HG02870 (cell line): Measurements from ENCODE around the gene WWOX.
"Not testable (repeated sequence)": the region's sequence is repeated elsewhere in the genome, so short reads cannot be mapped to it uniquely, and the experiment has no call there.

Experiments used
- ATAC-seq: cut with Tn5 transposase; IDR thresholded peaks from one replicate; pipeline ENCODE4 v1.9.1; 2021; ENCODE audit warnings: mild to moderate bottlenecking, moderate library complexity; ENCODE audit not compliant: unreplicated experiment

WWOX gene

DNA sequence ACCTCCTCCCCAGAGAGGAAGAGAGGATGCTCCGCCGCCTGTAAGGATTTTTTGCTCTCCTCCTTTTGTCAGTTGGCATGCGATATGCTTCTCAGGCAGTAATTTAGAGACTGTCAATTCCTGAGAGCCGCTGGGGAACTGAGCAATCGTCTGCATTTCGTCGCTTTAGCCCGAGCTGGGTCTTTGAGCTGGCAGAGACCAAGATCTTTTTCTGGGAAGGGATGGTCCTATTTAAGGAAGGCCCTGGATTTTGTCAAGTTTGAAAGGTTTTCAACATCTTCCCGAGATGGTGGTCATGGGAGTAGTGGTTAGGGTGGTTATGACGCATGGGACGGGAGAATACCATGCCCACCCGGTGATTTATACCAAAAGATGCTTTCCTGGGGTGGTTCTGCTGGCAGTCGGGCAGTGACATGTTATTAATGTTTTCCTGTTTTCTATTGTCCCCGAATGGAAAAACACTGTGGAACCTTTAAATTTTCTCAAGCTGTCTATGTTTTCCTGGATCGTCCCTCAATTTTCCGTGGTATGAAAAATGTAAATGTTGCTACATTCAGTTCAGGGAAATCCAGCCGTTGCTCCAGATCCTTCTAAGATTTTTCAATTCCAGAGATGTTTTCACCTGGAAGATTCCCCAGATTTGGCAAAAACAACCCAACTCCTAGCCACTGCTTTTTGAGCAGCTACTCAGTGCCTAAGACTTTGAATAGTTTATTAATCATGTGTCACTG, 914.6 kb downstream of the WWOX start:
- no peak for ATAC-seq

DNA sequence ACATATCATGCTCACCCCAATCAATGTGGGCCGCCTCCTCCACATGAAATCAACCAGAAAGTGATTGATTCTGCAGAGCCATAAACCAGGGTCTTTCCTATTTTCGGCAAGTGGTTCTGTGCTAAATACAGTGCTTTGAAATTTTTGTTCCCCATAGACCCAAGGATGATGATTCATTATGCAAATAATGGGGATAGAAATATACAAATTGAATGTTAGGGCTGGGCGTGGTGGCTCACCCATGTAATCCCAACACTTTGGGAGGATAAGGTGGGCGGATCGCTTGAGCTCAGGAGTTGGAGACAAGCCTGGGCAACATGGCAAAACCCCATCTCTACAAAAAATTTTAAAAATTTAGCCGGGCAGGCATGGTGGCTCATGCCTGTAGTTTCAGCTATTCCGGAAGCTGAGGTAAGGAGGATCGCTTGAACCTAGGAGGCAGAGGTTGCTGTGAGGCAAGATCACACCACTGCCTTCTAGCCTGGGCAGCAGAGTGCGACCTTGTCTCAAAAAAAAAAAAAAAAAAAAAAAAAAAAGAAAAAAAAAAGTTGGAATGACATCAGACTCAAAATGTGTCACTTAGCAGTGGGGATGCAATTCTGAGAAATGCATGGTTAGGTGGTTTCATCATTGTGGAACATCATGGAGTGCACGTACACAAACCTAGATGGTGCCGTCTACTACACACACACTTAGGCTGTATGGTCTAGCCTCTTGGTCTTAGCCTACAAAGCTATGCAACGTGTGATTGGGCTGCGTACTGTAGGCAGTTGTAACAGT, 919.4 kb downstream of the WWOX start:
- ATAC-seq = no peak

DNA sequence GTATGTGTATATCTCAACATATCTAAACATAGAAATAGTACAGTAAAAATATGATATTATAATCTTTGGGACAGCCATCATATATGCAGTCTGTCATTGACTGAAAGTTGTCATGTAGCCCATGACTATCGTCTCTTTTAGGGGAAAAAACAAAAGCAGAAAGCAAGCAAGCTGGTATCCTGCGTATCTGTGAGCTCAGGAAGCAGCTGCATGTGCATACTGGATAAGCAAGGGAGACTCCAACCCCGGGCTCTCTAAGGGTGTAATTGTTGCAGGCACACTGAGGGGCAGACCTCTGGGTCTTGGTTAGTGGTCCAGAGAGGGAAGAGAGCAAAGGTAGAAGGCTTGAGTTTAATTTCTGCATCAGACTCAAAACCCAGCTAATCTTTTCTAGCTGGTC, 920.0 kb downstream of the WWOX start:
- no peak for ATAC-seq

DNA sequence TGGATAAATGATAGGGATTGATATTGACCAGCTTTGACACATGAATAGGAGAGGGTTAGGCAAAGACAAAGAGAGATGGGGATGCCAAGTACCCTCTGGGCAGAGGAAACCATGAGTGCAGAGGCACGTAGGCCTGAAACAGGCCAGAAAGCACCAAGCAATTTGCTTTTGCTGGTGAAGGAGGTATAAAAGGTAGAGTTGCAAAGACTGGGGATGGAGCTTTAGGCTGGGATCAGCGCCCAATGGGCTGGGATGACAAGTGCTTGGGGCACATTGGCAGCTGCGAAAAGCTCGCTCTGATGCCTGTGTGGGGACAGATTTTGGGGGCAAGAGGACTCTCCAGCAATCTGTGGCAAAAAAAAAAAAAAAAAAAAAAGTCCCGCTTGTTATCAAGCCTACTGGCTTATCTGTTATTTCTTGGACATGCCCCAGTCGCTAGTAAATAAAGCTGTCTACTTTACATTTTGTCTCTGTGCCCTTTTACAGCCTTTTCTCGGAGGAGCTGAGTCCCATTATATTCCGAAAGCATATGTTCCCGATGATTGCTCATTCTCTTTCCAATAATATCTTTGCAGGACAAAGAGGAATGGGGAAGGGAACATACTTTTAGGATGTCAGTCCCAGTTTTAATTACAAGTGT, 922.7 kb downstream of the WWOX start:
- ATAC-seq = no peak

DNA sequence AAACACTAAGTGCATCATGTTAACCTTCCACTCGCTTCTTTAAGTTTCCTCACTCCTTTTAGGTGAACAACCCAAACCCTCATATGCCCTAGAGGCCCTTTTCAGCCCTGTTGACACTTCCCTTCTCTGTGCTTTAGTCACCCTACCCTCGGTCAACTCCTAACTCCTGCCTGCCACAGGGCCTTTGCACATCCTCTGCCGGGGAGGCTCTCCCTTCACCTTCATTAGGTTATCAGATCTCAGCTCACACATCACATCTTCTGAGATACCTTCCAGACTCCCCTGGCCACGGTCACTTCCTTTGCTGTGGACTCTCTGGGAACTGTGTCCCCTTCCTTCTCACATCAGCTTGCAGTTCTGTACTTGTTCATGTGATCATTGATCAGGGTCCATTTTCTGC, 926.7 kb downstream of the WWOX start:
- no peak for ATAC-seq

DNA sequence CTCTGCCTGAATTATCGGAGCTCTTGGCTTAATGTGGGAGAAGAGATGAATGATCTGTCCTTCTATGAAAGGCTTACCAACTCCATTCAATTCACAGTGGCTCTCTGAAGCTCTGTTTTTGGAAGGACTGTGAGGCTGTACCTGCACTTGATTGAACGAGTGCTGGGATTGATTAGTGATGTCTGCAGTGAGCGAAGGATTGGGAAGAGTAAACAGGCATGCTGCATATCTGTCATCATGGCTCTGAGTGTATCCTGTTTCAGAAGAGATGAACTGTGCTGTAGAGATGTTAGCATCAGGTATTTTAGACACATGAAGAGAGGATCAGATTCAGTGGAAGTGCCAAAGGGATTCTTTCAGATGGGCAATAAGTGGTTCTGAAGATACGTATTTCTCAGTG, 937.1 kb downstream of the WWOX start:
- ATAC-seq = no peak

DNA sequence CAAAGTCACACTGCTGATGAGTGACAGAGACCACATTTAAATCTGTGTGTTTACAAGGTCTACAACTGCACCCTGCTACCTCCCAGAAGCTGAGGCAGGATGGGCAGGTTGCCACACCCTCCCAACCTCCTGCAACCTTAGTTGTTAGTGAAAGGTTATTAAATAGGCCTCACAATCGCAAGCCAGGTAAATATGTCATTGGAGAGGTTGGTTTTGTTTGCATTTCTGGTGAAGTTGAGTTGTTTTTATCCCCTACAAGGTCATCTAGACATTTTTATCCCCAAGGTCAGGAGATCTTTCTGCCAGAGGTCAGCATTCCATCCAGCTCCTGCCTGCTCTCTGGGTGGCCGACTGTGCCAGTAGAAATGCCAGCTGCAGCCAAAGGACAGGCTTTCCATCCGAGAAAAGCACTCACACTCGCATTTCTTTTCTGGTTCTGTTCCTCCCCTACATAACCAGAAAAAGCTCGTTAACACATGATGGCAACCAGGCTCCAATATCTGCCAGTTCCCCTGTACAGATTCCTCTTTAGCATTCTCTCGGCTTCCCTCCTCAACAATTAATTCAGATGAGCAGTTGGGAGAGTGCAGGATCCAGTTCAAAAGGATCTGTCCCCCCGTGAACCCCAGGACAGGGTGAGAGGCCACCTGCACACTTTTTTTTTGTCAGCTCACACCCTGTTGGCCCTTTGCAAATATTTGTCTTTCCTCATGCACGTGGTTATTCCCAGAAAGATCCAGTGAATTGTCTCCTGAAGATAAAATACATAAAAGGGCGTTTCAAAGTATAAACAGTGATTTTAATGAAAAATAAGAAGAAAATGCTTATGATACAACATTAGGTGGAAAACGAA, 938.3 kb downstream of the WWOX start:
- no peak for ATAC-seq

DNA sequence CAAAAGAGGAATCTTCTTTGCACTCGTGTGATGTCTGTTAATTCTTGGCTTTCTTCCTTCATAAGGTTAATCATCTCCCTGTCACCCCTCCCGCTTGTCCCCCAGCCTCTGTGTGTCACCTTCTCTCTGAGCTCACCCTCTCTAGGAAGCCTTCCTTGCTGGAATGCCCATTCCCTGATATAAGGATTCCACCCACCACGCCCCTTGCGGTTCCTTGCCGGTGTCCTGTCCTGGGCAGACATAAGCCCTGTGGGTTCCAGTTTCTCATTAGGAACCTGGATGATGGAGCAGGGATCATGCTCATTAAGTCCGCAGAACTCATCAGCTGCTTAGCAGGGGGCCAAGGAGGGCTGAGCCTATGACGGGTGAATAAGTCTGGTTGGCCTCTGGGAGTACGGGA, 941.8 kb downstream of the WWOX start:
- ATAC-seq = no peak

DNA sequence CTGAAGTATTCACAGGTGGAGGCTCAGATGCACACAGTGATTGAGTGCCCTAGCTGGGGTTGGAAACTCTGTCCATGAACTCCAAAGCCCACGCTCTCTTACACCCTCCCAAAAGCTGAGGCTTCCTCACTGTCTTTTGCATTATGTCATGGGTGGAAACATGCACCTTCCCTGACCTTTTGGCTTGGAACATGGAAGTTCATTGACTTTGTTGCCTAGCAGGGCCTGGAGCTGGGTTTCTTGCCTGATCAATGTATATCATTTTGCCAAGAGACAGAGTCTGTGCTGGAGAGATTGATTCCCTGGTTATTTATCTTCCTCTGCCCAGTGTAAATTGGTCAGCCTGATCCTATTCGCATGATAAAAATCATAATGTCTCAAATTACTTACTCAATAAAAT, 942.7 kb downstream of the WWOX start:
- ATAC-seq = no peak

DNA sequence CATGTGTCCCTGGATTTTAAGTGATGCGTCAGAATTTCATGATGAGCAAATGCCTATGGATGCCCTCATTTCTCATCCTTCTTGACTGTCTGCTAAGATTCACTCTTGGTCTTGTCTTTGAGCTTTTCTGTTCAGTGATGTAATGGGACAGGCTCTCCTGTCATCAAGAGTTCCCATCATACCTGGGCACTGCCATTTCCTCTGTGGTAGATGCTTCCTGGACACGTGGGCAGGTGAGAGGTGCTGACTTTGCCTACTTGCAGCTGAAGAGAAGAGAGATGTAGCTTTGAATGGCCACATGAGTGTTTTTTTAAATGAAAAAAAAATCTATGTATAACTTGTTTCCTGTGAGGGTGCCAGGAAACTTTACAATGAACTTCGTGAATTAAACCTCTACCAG, 943.4 kb downstream of the WWOX start:
- no peak for ATAC-seq

DNA sequence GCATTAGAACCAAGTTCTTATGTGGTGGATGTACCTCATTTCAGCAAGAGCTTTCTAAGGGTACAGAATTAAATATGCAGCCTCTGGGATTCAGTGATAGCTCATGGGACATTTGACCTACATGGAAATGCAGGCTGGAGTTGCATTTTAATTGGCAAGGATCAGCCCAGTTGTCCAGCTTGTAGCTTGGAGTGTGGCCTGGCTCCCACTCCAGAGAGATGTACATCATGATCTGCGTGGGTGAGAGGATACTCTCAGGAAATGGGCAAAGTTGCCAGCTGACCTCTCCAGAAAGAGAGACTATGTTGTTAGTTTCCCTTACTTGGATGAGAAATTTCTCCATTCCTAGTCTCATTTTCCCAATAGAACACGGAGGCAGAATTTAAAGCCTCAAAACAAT, 945.7 kb downstream of the WWOX start:
- no peak for ATAC-seq

DNA sequence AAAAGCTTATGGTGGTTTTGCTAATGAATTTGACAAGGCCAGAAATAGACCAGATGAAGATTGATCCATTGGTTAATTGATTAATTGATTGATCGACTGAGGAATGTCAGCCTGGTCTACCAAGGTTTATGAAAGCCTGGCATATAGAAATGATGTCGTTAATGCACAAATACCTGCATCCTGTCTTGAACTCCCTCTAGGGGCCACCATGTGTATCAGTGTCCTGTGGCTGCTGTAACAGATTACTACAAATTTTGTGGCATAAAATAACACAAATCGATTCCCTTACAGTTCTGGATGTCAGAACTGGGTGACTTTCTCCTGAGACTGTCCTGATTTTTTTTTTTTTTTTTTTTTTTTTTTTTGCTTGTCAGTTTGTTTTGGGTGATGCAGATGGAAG, 947.9 kb downstream of the WWOX start:
- ATAC-seq = no peak

DNA sequence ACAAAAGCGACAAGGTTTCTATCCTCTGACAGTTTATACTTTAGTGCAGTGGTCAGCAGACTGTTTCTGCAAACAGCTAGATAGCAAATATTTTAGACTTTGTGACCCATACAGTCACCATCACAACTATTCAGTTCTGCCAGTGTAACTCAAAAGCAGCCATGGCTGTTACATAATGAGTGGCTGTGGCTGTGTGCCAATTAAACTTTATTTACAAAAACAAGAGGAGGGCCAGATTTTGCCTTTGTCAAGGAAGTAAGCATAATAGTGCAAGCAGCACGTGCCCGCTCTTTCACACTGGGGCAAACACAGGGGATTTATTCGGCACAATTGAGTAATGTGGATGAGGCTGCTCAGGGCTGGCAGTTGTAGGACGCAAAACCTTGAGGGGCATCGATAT, 949.6 kb downstream of the WWOX start:
- no peak for ATAC-seq

DNA sequence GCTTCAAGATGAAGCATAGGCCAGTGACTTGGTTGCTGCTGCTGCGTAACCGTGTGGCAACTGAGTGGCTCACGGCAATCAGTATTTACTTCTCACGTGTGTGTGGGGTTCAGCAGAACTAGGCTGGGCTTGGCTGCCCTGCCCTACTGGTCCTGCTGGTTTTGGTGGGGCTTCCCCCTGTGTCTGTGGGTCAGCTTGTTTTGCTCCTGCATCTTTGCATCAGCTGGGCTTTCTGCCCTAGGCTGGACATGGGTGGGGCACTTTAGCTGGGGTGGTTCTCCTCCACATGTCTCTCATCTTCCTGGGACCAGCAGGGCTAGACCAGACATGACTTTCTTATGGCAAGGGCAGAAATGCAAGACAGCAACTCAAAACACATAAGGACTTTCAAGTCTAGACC, 950.6 kb downstream of the WWOX start:
- no peak for ATAC-seq

DNA sequence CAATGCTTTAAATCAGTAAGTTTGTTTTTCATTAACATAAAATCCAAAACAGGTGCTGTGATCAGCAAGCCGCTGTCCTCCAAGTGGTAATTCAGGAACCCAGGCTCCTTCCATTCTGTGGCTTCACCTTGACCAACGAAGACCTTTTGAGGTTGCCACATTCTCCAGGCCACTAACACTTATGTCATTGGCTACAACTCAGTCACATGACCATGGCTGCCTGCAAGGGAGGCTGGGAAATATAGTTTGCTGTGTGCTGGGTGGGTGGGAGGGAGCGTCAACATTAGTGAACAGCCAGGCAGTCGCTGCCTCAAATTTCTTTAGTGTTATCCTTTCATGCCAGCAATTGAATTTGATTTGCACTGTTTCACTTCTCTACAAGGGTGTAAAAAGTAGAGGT, 951.9 kb downstream of the WWOX start:
- no peak for ATAC-seq

DNA sequence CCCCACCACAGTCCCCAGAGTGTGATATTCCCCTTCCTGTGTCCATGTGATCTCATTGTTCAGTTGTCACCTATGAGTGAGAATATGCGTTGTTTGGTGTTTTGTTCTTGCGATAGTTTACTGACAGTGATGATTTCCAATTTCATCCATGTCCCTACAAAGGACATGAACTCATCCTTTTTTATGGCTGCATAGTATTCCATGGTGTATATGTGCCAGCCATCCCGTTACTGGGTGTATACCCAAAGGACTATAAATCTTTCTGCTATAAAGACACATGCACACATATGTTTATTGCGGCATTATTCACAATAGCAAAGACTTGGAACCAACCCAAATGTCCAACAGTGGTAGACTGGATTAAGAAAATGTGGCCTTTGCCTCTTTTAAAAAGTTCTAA, 952.7 kb downstream of the WWOX start:
- not testable (repeated sequence) for ATAC-seq

DNA sequence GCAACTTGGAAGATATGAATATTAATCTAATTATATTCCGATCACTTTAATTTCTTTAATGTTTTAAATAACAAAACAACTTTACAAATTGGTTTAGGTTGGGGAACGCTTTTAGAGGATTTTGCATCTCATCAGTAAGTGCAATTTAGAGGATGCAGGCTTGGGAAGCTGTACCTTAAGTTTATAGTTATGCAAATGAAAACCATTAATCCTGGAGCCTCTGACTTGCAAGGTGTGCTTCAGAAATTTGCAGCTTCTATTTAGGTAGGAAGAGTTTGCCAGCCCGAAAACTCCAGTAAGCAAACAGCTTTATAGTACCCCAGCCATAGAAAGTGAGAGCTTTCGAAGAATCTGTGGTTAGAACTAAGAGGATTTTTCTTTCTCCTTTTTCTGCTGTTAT, 954.1 kb downstream of the WWOX start:
- no peak for ATAC-seq

DNA sequence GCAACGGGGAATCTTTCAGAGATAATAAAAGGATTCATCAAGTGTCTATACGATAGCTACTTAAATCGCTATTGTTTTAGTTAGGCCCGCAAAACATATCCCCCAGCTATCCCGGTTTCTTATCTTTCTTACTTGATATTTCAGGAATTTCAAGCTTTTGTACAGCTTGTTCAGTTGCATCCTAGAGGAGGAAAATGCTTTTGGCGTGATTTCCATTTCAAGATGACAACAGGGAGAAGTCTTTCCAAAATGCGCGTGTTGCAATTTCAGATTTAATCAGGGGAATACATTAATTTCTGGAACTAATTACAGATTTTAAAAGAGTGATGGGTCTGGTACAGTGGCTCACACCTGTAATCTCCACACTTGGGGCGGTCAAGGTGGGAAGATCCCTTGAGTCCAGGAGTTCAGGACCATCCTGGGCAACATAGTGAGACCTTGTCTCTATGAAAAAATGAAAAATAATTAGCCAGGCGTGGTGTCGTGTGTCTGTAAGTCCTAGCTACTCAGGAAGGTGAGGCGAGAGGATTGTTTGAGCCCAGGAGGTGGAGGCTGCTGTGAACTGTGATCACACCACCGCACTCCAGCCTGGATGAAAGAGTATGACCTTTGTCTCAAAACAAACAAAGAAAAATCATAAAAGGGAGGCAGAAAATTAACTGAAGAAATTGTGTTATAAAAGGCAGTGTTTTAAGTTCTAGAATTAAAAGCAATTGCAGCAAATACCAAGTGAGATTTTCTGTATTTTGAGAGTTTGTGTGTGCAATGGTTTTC, 954.9 kb downstream of the WWOX start:
- ATAC-seq = no peak

DNA sequence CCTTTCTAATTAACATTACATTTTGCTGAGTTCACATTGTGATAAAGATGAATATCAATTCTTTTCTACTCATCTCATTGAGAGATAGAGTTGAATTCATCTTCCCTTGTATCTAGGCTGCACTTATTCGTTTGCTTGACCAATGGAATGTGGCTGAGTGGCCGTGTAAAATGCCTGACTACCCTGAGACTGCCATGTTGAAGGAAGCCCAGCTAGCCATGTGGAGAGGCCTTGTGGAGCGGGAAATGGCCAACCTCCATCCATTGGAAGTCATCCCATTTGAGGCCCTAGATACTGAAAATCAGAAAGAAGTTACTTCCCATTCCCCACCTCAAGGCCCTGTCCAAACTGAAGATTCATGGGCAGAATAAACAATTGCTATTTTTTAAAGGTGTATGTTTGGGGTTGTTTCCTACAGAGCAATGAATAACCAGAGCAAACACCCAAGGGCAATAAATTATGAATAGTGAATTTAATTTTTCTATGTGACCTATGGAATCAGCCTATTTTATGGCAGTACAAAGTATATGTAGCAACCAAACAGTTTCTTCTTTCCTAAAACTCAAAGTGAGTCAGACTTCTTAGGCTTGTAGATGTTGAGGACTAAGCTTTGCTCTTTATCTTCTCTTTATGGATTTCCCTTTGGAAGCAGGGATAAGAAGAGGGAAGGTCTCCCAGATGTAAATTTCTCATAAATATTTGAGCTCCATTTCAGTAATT, 956.0 kb downstream of the WWOX start:
- no peak for ATAC-seq

DNA sequence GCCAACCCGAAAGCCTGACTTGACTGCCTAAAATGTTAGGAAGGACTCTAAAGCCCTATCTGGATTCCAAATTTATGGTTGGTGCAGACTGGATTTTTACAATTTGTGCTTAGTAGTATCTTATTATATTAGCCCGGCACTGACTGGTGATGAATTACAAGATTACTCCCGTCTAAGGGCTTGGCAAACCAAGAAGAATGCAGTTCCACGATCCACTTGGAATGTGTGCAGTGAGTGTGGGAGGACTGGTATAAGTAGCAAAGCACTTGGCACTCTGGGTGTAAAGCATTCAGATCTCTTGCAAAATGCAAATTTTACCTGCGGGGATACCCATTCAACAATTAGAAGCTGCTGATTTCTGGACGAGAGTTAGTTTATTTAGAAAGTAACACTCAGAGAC, 961.7 kb downstream of the WWOX start:
- ATAC-seq = no peak
